Erythroblast (primary cell): ENCODE results near the gene PPP6R2.

Source experiments
- GATA1 ChIP-seq: IDR thresholded peaks from 2 replicates; pipeline ENCODE4 v1.6.1; 2011; ENCODE audit warnings: low read depth, mild to moderate bottlenecking, control low read depth, low read length, moderate library complexity
- POLR2A ChIP-seq: IDR thresholded peaks from 2 replicates; pipeline ENCODE4 v1.6.1; 2011; ENCODE audit warnings: mild to moderate bottlenecking, low read length

- no peak for TF ChIP-seq GATA1
- TF ChIP-seq POLR2A, result no peak
These were observed 40.6 kb upstream of the PPP6R2 start for GRCh38 chr22:50302564-50302963.
